GM19463 (cell line): Measurements from ENCODE around the gene MCF2L2.
"Not testable (repeated sequence)": the region's sequence is repeated elsewhere in the genome, so short reads cannot be mapped to it uniquely, and the experiment has no call there.

ENCODE experiments used
- ATAC-seq: cut with Tn5 transposase; IDR thresholded peaks from one replicate; pipeline ENCODE4 v1.9.1; 2021; ENCODE audit warnings: mild to moderate bottlenecking, moderate library complexity; ENCODE audit not compliant: unreplicated experiment

Gene MCF2L2

GRCh38 chr3:183396662-183397391, 31.6 kb downstream of the MCF2L2 start:
- ATAC-seq, result no peak

- no peak for ATAC-seq
Measured at GRCh38 chr3:183394150-183394549, 34.3 kb downstream of the MCF2L2 start.

- no peak for ATAC-seq
Measured at GRCh38 chr3:183393625-183394024, 34.8 kb downstream of the MCF2L2 start.

- ATAC-seq, result no peak
Measured at GRCh38 chr3:183392186-183393034, 36.0 kb downstream of the MCF2L2 start.

- no peak for ATAC-seq
Measured at GRCh38 chr3:183391460-183391859, 37.0 kb downstream of the MCF2L2 start.

- ATAC-seq, result no peak
Measured at GRCh38 chr3:183390844-183391243, 37.6 kb downstream of the MCF2L2 start.

GRCh38 chr3:183388213-183388895, 40.1 kb downstream of the MCF2L2 start:
- no peak for ATAC-seq

- ATAC-seq, result no peak
Measured at GRCh38 chr3:183387797-183388196, 40.6 kb downstream of the MCF2L2 start.

- ATAC-seq, result no peak
Measured at GRCh38 chr3:183386651-183387050, 41.8 kb downstream of the MCF2L2 start.

GRCh38 chr3:183385698-183386613, 42.5 kb downstream of the MCF2L2 start:
- ATAC-seq, result peak; percentile 73

- no peak for ATAC-seq
Measured at GRCh38 chr3:183381673-183382072, 46.7 kb downstream of the MCF2L2 start.

- no peak for ATAC-seq
Measured at GRCh38 chr3:183381179-183381578, 47.2 kb downstream of the MCF2L2 start.

- ATAC-seq, result no peak
Measured at GRCh38 chr3:183378951-183379350, 49.5 kb downstream of the MCF2L2 start.

GRCh38 chr3:183378545-183378944, 49.9 kb downstream of the MCF2L2 start:
- no peak for ATAC-seq

- no peak for ATAC-seq
Measured at GRCh38 chr3:183378008-183378407, 50.4 kb downstream of the MCF2L2 start.

- no peak for ATAC-seq
Measured at GRCh38 chr3:183377307-183377959, 51.0 kb downstream of the MCF2L2 start.

- no peak for ATAC-seq
Measured at GRCh38 chr3:183375787-183376186, 52.6 kb downstream of the MCF2L2 start.

GRCh38 chr3:183375337-183375736, 53.1 kb downstream of the MCF2L2 start:
- ATAC-seq, result no peak

- no peak for ATAC-seq
Measured at GRCh38 chr3:183372911-183373310, 55.5 kb downstream of the MCF2L2 start.

- ATAC-seq, result not testable (repeated sequence)
Measured at GRCh38 chr3:183371600-183371968, 56.8 kb downstream of the MCF2L2 start.
